B cell (primary cell): ENCODE measurements around the gene GASK1A. TPM values are rescaled to one million over a fixed set of nuclear protein-coding genes. Genes with fewer than 3 reads are reported as not detected.

Source experiments
- ATAC-seq: fragments of 200-7000 bp; cut with Tn5 transposase; one replicate; pipeline ENCODE4 v1.10.0; 2021; ENCODE audit warnings: low read depth, mild to moderate bottlenecking, moderate number of reproducible peaks, moderate library complexity
- CTCF ChIA-PET: fragments of 350-600 bp; sonication (Branson Sonifier 250); formaldehyde crosslinking; loops from one replicate; lab custom pipeline; 2021; ENCODE audit warnings: antibody characterized with exemption, inconsistent platforms; lab: Charles Lee
- POLR2A ChIA-PET: fragments of 350-600 bp; sonication (Branson Sonifier 250); formaldehyde crosslinking; loops from one replicate; lab custom pipeline; 2021; ENCODE audit warnings: antibody characterized with exemption; lab: Charles Lee
- DNase-seq: peaks from one replicate; pipeline ENCODE4 v3.0.0; 2013
- H2AFZ ChIP-seq: 2 replicates; pipeline ENCODE4 v1.6.1; 2012; ENCODE audit warnings: mild to moderate bottlenecking, low read depth, low read length; ENCODE audit not compliant: insufficient read depth, poor library complexity, severe bottlenecking
- H3K27ac ChIP-seq, 2 donors: 1 replicate in 1 of 2; 2 replicates in 1 of 2; pipeline ENCODE4 v1.5.1; 2012 to 2013; ENCODE audit warnings: low read length in 2 of 2, mild to moderate bottlenecking in 2 of 2, moderate library complexity in 1 of 2
- H3K27me3 ChIP-seq, 4 experiments: fragments of 200-600 bp in 1 of 4; sonication (generic) in 1 of 4; replicated peaks in 1 of 4; 1 replicate in 2 of 4; 2 replicates in 2 of 4; pipeline versions ENCODE4 v1.6.1 to v1.7.0; 2013 to 2016; ENCODE audit warnings: low read length in 3 of 4, mild to moderate bottlenecking in 2 of 4, mixed read lengths in 1 of 4, moderate library complexity in 1 of 4; ENCODE audit not compliant: insufficient read depth in 4 of 4, control insufficient read depth in 3 of 4; ENCODE audit errors: control extremely low read depth in 1 of 4
- H3K36me3 ChIP-seq, 2 experiments: replicated peaks in 1 of 2; 1 replicate in 1 of 2; 2 replicates in 1 of 2; pipeline versions ENCODE4 v1.6.1 to v1.7.1; 2013; ENCODE audit warnings: low read length in 1 of 2; ENCODE audit not compliant: insufficient read depth in 2 of 2, control insufficient read depth in 1 of 2; ENCODE audit errors: control extremely low read depth in 1 of 2, extremely low read depth in 1 of 2
- H3K4me1 ChIP-seq, 2 donors: fragments of 200-600 bp in 1 of 2; sonication (generic) in 1 of 2; 1 replicate in 1 of 2; 2 replicates in 1 of 2; pipeline versions ENCODE4 v1.5.1 to v1.6.1; 2013 to 2017; ENCODE audit warnings: low read length in 2 of 2; ENCODE audit not compliant: control insufficient read depth in 2 of 2, insufficient read depth in 2 of 2
- H3K4me2 ChIP-seq: replicated peaks from 2 replicates; pipeline ENCODE3; 2012; ENCODE audit warnings: mild to moderate bottlenecking, low read depth, low read length; ENCODE audit not compliant: poor library complexity, severe bottlenecking
- H3K4me3 ChIP-seq, 5 experiments: fragments of 200-600 bp in 1 of 5; sonication (generic) in 1 of 5; 1 replicate in 3 of 5; 2 replicates in 2 of 5; pipeline versions ENCODE4 v1.5.1 to v1.7.0; 2011 to 2016; ENCODE audit warnings: low read length in 4 of 5, mild to moderate bottlenecking in 4 of 5, low read depth in 2 of 5, control low read depth in 1 of 5, moderate library complexity in 1 of 5; ENCODE audit not compliant: insufficient read depth in 1 of 5; ENCODE audit errors: control extremely low read depth in 1 of 5, extremely low read depth in 1 of 5
- H3K79me2 ChIP-seq: fragments of 200-600 bp; sonication (generic); one replicate; pipeline ENCODE4 v1.6.0; 2016; ENCODE audit warnings: low read length; ENCODE audit not compliant: control insufficient read depth, insufficient read depth
- H3K9ac ChIP-seq: fragments of 200-600 bp; sonication (generic); 2 replicates; pipeline ENCODE4 v1.6.1; 2017; ENCODE audit warnings: mild to moderate bottlenecking, low read length, moderate library complexity
- H3K9me3 ChIP-seq, 3 donors: one replicate each; pipeline versions ENCODE4 v1.6.1 to v1.7.1; 2013; ENCODE audit warnings: low read length in 2 of 3; ENCODE audit not compliant: control insufficient read depth in 2 of 3, insufficient read depth in 1 of 3; ENCODE audit errors: control extremely low read depth in 1 of 3
- H4K20me1 ChIP-seq: 2 replicates; pipeline ENCODE4 v1.6.0; 2012; ENCODE audit warnings: mild to moderate bottlenecking, low read length; ENCODE audit not compliant: insufficient read depth, control insufficient read depth, poor library complexity, severe bottlenecking
- H3K27ac Mint-ChIP-seq: one replicate; pipeline ENCODE4 v1.8.0; 2021; ENCODE audit warnings: mixed read lengths
- H3K27me3 Mint-ChIP-seq: one replicate; pipeline ENCODE4 v1.8.0; 2021; ENCODE audit warnings: mixed read lengths
- H3K4me1 Mint-ChIP-seq: one replicate; pipeline ENCODE4 v1.8.0; 2021; ENCODE audit warnings: mixed read lengths
- H3K4me3 Mint-ChIP-seq: one replicate; pipeline ENCODE4 v1.8.0; 2021; ENCODE audit warnings: mixed read lengths
- H3K9me3 Mint-ChIP-seq: one replicate; pipeline ENCODE4 v1.8.0; 2022; ENCODE audit warnings: mixed read lengths; ENCODE audit not compliant: insufficient read depth
- EZH2 ChIP-seq: IDR thresholded peaks from 2 replicates; pipeline ENCODE4 v1.6.1; 2012; ENCODE audit warnings: borderline replicate concordance, low read depth, mild to moderate bottlenecking, moderate library complexity, low read length; ENCODE audit not compliant: insufficient read depth, poor library complexity, severe bottlenecking
- WGBS: methylation state at CpG from one replicate; pipeline ENCODE4 v1.1.5; 2013; ENCODE audit warnings: missing lambda C conversion rate; ENCODE audit not compliant: insufficient coverage; 5-methylcytosine and 5-hydroxymethylcytosine counted together
- intact Hi-C: fragments of 100-400 bp; cut with micrococcal nuclease; formaldehyde crosslinking; loops from one replicate; pipeline ENCODE4 v1.10.0; 2022
- polyA plus RNA-seq: library from polyadenylated mRNA; depleted of rRNA; stranded (reverse); fragments of >200 nt; gene quantifications from 2 replicates; pipeline ENCODE4 v1.2.3, GENCODE V29; 2012
- total RNA-seq, 2 donors: library from RNA; stranded (reverse); fragments of 120-200 nt in 1 of 2; gene quantifications; 1 replicate in 1 of 2; 2 replicates in 1 of 2; pipeline versions ENCODE4 v1.2.3 to v1.2.4, GENCODE V29; 2013 to 2022
- TF ChIP-seq, protein P1 (sequence below): fragments of 200-600 bp; IDR thresholded peaks from one replicate; pipeline ENCODE4 v1.8.0; 2022; ENCODE audit warnings: antibody characterized with exemption, mild to moderate bottlenecking

The GASK1A gene
- total and polyA plus RNA-seq, 2 donors (not counting 1 experiment from before 2014, with no cell fraction given) = not detected

DNA sequence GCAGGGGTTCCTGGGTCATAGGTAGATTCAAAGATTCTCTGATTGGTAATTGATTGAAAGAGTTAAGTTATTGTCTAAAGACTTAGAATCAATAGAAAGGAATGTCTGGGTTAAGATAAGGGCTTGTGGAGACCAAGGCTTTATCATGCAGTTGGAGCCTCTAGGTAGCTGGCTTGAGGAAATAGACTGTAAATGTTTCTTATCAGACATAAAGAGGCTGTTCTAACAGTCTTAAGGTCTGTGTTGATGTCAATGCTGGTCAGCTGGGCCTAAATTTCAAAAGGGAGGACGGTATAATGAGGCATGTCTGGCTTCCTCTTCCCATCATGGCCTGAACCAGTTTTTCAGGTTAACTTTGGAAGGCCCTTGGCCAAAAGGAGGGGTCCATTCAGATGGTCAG, 48.9 kb downstream of the GASK1A start:
- H2AFZ ChIP-seq = no peak overlapping the region
- no peak overlapping the region for H3K9ac ChIP-seq
- no peak for DNase-seq
- WGBS = no CpG with 5 or more reads among the region's 1 CpG
- no peaks in the 10 kb centered on the region for H3K9me3 Mint-ChIP-seq
- peaks cover 11% of the 10 kb centered on the region for H3K27me3 Mint-ChIP-seq
- H3K36me3 ChIP-seq = no peaks in the 10 kb centered on the region
- TF ChIP-seq EZH2 = no peak
- TF ChIP-seq, protein P1, sequence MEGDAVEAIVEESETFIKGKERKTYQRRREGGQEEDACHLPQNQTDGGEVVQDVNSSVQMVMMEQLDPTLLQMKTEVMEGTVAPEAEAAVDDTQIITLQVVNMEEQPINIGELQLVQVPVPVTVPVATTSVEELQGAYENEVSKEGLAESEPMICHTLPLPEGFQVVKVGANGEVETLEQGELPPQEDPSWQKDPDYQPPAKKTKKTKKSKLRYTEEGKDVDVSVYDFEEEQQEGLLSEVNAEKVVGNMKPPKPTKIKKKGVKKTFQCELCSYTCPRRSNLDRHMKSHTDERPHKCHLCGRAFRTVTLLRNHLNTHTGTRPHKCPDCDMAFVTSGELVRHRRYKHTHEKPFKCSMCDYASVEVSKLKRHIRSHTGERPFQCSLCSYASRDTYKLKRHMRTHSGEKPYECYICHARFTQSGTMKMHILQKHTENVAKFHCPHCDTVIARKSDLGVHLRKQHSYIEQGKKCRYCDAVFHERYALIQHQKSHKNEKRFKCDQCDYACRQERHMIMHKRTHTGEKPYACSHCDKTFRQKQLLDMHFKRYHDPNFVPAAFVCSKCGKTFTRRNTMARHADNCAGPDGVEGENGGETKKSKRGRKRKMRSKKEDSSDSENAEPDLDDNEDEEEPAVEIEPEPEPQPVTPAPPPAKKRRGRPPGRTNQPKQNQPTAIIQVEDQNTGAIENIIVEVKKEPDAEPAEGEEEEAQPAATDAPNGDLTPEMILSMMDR = no peak
- H3K4me3 ChIP-seq = no peak overlapping the region
- no peak overlapping the region for H3K27ac Mint-ChIP-seq
- H3K4me1 ChIP-seq = peaks cover 0 to 6% of the 10 kb centered on the region in 2 donors
- ChIA-PET CTCF (no interaction called here), POLR2A (no interaction called here)
- H3K27ac ChIP-seq = no peak overlapping the region
- H3K79me2 ChIP-seq = no peaks in the 10 kb centered on the region
- ATAC-seq = no peak
- peaks cover 5% of the 10 kb centered on the region for H3K4me1 Mint-ChIP-seq
- no peaks in the 10 kb centered on the region for H4K20me1 ChIP-seq
- H3K4me2 ChIP-seq = no peak overlapping the region
- H3K27me3 ChIP-seq = no peaks in the 10 kb centered on the region
- H3K4me3 Mint-ChIP-seq = no peak overlapping the region
- no peaks in the 10 kb centered on the region for H3K9me3 ChIP-seq
- intact Hi-C loops = no loop called here

DNA sequence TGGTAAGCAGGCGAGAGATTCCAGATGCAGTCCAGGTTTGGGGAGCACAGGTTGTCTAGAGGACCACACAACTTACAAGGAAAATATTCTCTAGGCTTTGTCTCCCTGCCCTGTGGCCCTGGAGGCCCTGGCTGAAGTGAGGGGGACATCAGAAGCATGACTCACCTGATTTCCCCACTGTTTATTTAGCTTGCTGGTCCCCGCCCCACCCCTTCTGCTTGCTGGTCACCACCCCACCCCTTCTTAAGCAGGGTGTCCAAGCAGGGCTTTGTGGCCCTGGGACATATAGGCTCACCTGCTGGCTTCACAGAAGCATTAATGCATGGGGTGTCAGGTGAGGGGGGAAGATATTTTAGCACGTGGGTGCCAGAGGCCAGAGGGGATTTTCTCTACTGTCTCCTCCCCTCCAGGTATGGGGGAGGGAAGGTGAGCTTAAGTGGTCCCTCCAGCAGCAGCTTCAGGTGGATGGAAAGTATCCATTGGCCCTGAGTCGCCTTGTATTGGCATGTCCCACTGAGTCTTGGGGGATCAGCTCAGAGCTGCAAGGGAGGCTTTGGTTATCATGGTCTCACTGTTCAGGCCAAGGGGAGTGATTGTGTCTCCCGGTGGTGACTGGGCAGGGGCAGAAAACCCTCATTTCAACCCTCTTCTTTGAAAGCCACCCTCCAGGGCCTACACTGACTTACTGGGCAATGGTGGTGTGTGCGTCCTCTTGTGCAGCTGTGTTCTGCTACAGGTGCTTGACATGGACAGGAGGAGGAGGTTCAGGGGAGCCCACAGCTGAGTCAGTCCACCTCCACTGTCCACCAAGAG, 49.8 kb downstream of the GASK1A start:
- ChIA-PET CTCF (no interaction called here), POLR2A (no interaction called here)
- no peaks in the 10 kb centered on the region for H4K20me1 ChIP-seq
- DNase-seq = no peak
- 95% methylated on average over 3 of the region's 6 CpGs for whole genome bisulfite sequencing
- H3K9ac ChIP-seq = no peak overlapping the region
- Mint-ChIP-seq H3K27ac (no peak overlapping the region), H3K4me3 (no peak overlapping the region), H3K9me3 (no peaks in the 10 kb centered on the region), H3K27me3 (peaks cover 11% of the 10 kb centered on the region), H3K4me1 (peaks cover 5% of the 10 kb centered on the region)
- H3K27ac ChIP-seq = no peak overlapping the region
- no peak overlapping the region for H3K4me2 ChIP-seq
- no peak overlapping the region for H2AFZ ChIP-seq
- ATAC-seq = no peak
- no peaks in the 10 kb centered on the region for H3K27me3 ChIP-seq
- H3K36me3 ChIP-seq = no peaks in the 10 kb centered on the region
- H3K9me3 ChIP-seq = no peaks in the 10 kb centered on the region
- no peak overlapping the region for H3K4me3 ChIP-seq
- H3K79me2 ChIP-seq = no peaks in the 10 kb centered on the region
- TF ChIP-seq, protein P1 = no peak
- TF ChIP-seq EZH2 = no peak
- peaks cover 0 to 4% of the 10 kb centered on the region in 2 donors for H3K4me1 ChIP-seq
- intact Hi-C loops = no loop called here
